Activated T-helper 1 cell treated with Interleukin-2 at 50 U/mL for 16 hours (primary cell): Measurements from ENCODE around the gene PAPOLB.

Experiments
- DNase-seq: peaks from one replicate; pipeline ENCODE4 v3.0.0-alpha.2; 2020; ENCODE audit warnings: low read depth

PAPOLB gene

GRCh38 chr7:4841836-4842235 is 20.0 kb downstream of the PAPOLB start:
- DNase-seq, result no peak

GRCh38 chr7:4841007-4841784 is 20.6 kb downstream of the PAPOLB start:
- DNase-seq, result no peak

DNA sequence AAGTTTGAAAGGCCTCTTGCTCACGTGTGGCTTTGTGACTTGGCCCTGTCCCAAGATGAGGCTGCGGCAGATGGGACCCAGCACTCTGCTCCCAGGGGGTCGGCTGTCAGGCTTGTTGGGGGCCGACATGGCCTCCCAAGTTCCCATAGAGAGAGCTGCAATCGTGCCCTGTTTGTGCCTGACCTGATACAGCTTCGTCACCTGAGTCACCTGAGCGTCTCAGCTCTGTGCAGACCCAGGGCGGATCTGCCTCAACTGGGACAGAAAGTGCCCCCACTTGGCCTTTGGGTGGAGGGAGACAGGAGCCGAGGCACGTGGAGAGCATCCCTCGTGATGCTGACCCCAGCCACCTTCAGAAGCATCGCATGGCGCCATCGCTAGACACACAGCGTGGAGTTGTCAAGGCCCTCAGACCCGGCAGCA is 21.7 kb downstream of the PAPOLB start:
- DNase-seq, result no peak

DNA sequence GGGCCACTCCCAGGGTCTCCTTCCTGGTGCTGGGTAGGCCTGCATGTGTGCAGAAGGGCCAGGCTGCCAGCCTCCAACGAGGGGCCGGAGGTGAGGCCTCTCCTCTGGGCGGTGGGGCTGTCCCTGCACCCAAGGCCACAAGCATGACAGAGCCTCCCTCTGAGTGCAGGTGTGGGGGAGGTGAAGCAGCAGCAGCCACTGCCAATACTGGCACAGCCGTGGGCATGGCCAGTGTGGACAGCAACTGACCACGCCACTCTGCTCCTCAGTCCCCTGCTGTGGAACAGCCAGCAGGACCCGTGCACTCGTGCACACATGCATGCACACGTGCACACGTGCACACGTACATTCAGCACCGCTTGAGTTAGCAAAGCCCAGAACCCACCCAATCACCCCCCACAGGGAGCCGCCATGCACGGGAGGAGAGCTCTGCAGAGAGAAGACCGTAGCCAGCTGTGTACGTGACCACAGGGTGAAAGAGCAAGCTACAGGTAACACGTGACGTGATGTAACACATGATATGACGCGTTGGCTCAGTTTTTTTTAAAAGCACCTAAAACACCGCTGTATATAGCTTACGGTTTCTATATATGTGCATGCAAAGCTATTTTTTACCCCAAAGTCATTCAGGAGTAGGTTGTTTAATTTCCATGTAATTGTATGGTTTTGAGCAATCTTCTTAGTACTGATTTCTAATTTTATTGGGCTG is 23.1 kb downstream of the PAPOLB start:
- no peak for DNase-seq

- no peak for DNase-seq
Observed at GRCh38 chr7:4837803-4838625, 23.8 kb downstream of the PAPOLB start.

DNA sequence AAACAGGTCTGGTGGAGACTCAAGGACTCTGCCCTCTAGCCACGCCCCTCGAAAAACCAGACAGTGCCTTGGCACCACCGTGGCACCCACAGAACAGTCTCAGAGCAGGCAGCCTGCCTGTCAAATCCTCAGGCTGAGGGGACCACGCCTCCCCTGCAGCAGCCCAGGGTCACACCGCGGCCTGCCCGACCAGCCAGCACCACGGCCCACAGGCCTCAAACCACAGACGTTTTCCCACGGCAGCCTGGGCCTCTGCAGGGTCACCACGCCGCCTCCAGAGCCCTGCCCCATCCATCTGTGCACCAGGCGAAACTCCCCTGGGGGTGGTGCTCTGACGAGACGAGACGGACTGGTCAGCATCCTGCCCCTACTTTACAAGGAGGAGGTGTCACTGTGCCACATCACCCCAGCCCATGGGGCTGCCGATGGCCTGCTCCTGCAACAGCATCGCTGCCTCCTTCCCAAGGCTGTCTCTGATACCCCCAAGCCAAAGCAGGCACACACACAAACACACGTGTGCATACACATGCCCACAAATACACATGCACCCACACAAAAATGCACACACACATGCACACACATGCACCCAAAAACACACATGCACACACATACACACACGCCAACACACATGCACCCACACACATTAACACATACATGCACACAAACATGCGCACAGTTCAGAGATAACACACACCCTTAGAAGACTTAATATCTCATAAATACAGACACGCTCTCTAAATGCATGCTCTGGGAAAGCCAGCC is 24.6 kb downstream of the PAPOLB start:
- no peak for DNase-seq

DNA sequence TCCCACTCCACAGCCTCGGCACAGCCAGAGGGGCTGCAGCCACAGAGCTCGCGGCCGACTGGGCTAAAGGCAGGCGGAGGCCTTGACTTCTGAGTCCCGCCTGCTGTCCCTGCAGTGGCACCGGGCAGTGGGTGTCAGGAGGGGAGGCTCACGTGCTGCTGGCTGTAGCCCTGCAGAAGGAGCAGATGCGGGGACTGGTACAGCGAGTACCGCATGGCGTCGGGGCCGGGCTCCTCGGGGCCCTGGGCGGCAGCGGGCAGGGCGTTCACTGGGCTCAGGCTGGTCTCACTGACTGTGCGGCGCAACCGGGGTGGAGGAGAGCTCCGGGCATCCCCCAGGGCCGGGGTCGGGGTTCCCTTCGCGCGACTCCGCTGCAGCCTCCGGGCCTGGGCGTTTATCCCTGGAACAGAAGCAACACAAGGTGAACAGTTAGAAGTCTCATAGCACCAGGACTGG is 25.6 kb downstream of the PAPOLB start:
- DNase-seq, result no peak

DNA sequence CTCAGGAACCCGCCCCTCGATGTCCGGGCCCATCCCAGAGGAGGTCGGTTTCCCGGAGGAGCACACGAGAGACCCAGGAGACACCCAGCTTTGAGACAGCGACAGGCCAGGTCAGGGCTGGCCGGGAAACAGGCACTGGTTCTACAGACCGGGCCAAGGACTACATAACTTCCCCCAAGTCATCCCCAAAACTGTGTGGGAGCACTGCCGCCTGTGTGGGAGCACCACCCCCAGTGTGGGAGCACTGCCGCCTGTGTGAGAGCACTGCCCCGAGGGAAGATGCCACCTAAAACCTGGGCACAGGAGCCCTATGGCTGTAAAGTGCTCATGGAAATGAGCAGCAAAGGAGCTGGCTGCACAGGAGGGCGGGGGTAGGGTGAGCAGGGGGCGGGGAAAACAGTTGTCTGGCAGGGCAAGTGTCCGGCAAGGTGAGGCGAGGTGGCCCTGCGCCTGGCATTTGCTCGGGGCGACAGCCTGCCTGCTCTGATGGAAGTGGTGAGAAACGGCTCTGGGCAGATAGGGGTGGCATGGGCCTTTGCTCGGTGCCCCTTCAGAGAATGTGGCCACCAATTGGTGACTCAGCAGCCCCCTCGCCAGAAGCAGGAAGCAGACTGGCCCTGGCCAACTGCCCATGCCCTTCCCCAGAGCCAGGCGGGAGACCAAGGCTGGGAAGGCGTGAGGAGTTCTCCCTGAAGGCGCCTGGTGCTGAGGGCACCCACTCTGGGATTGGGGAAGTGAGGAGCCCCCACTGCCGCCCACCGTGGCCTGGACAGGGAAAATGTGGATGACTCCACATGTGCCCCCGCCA is 26.2 kb downstream of the PAPOLB start:
- no peak for DNase-seq

DNA sequence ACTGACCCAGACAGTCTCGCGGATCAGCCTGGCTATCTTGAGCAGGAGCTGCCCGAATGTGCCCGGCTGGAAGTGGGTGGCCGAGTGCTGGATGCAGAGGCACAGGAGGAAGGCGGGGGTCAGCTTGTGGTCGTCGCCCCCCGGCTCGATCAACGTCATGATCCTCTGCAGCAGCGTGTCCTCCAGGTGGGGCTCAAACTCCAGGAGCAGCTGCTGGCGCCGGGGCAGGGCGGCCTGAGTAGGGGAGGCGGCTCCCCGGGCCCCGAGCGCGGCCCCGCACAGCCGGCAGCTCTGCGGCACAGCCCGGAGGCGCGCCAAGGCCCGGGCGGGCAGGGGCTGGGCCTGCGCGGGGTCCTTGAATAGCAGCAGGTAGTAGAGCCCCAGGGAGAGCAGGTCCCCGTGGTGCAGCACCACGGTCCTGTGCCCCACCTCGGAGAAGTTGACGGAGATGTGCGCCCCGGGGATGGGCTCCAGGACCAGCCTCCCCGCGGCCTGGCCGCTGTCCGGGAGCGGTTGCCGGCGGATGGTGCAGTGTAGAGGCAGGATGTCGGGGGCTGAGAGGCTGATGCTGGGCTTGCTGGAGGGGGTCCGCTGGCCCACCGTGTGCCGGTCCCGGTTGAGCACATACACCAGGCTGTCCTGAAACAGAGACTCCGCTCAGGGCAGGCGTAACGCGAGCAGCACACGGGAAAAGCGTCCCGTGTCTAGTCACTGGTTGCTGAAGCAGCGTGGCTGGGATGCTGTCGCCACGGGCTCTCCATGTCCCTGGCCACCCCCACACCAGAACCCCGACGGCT is 27.0 kb downstream of the PAPOLB start:
- DNase-seq, result no peak

- DNase-seq, result no peak
Observed at GRCh38 chr7:4833691-4834600, 27.9 kb downstream of the PAPOLB start.

GRCh38 chr7:4833176-4833575 is 28.7 kb downstream of the PAPOLB start:
- no peak for DNase-seq

DNA sequence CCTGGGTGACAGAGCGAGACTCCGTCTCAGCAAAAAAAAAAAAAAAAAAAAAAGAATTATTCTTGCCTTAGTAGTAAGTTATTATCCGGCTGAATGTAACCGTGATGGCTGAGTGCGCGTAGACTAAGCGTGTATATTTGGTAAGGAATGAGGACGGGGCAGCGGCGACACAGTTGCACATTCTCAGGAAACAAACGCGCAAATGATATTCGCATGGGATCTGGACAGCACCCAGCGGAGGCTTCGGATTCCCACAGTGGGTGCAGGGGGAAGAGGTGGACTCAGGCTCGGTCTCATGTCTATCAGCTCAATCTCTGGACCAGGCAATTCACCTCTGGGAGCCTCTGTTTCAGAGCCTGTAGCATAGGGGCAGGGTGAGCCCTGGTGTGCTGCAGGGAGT is 29.1 kb downstream of the PAPOLB start:
- DNase-seq, result no peak

DNA sequence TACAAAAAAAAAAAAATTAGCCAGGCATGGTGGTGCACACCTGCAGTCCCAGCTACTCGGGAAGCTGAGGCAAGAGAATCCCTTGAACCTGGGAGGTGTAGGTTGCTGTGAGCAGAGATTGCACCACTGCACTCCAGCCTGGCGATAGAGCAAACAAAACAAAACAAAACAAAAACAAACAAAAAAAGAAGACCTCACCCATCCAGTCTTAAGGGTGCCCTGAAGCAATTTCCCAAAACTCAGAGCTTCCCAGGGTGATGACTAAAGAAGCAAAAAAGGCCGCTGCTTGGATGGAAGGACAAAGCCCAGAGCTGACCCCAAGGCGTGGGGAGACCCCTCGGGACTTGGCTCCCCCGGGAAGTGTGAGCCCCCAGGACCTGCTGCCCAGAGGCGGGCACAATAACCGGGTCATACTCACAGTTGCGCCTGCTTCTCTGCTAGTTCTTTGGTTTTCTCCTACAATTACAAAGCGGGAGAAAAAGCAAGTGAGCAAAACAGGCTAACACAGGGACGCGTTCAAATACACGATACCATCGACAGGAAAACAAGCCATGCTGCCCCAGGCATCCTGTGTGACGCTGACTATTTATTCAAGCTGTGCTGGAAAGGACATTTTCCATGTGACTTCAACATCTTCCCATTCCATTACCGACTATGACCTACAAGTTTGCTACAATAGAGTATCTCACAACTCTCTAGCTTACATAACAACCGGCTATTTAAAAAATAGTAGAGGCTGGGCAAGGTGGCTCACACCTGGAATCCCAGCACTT is 29.9 kb downstream of the PAPOLB start:
- no peak for DNase-seq

DNA sequence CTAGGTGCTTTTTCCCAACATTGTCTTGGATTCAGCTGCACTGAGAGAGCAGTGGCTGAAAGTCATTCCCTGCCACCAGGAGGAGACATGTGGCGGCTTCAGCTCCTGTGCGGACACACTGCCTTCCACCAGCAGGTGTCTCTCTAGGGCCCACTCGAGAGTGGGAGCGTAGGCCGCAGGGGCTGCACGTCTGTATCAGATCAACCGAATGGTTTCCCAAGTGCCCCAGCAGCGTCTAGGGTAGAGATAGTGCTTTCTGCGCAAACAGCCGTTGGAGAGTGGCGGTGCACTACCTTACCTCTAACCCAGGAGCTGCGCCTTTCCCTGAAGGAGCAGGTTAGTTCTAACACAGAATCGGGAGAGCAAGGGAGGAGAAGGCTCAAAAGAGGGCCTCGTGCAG is 31.7 kb downstream of the PAPOLB start:
- no peak for DNase-seq

DNA sequence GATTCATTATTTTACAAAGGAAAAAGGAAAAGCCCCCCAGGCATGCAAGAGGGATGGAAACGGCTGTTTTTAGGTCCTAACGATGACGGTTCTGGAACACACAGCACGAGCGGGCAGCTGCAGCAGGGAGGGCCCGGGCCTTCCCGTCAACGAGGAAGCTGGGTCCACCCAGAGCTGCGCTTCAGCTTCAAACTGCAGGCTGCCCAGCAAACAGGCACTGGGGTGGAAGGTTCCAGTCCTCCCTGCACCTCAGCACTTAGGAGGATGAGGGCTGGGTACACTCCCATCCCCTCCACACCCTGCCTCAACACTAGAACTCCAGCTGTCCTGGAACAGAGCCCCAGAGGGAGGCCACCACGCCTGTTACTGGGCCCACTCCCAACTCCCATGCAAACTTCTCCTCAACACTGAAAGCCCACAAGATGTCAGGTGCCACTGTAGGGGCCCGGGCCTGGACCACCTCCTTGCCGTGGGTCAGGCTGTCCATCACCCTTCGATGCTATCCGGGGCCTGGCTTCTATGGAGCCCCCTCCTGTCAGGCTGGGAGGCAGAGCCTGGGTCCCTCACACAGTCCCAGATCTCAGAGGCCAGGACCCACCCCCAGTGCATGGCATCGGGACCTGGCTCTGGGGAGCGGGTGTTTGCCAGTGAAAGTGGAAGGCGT is 33.0 kb downstream of the PAPOLB start:
- no peak for DNase-seq

GRCh38 chr7:4825081-4825480 is 36.7 kb downstream of the PAPOLB start:
- no peak for DNase-seq

GRCh38 chr7:4824120-4824775 is 37.6 kb downstream of the PAPOLB start:
- DNase-seq, result no peak
